Coronary artery (tissue), 2 donors: ENCODE results near the gene PCIF1.

ENCODE experiments used
- DNase-seq: peaks from one replicate; pipeline ENCODE4 v3.0.0-alpha.2; 2017; ENCODE audit warnings: low spot score
- H3K27ac ChIP-seq, 2 donors: fragments of 200-600 bp; sonication (generic); one replicate each; pipeline ENCODE4 v1.5.1; 2016 to 2019
- H3K4me3 ChIP-seq: fragments of 200-600 bp; sonication (generic); 2 replicates; pipeline ENCODE4 v1.5.1; 2016; ENCODE audit warnings: mild to moderate bottlenecking, moderate library complexity
- CTCF ChIP-seq: fragments of 200-600 bp; sonication (generic); IDR thresholded peaks from one replicate; pipeline ENCODE4 v1.5.1; 2019; ENCODE audit warnings: antibody characterized with exemption

The PCIF1 gene

GRCh38 chr20:45890985-45891983 is 43.2 kb upstream of the PCIF1 start, which contains the start of the genes CTSA and NEURL2:
TSS of gene CTSA (plus strand) at chr20:45891335. CDS start at chr20:45891569, 234 bp downstream.
TSS of gene NEURL2 (minus strand) at chr20:45891208. CDS start at chr20:45890991, 217 bp downstream.
- Histone ChIP-seq H3K4me3 (peak within 1 kb of the TSS; percentile 95), H3K27ac (peak within 1 kb of the TSS; percentile 71 to 96)
- DNase-seq, result peak; percentile 93
- no peak for TF ChIP-seq CTCF

GRCh38 chr20:45892049-45892825 is 42.2 kb upstream of the PCIF1 start:
- Histone ChIP-seq H3K4me3 (peak overlapping the region; percentile 95), H3K27ac (no peak overlapping the region)
- DNase-seq, result no peak
- TF ChIP-seq CTCF, result no peak

GRCh38 chr20:45892828-45893500 is 41.5 kb upstream of the PCIF1 start:
- TF ChIP-seq CTCF, result no peak
- DNase-seq, result no peak
- Histone ChIP-seq H3K27ac (no peak overlapping the region), H3K4me3 (no peak overlapping the region)

- no peak for TF ChIP-seq CTCF
- no peak for DNase-seq
- no peak overlapping the region for H3K4me3 ChIP-seq
- no peak overlapping the region for H3K27ac ChIP-seq
Observed at GRCh38 chr20:45893831-45894230, 40.7 kb upstream of the PCIF1 start.

- Histone ChIP-seq H3K4me3 (no peak overlapping the region), H3K27ac (no peak overlapping the region)
Observed at GRCh38 chr20:45894797-45895196, 39.7 kb upstream of the PCIF1 start.

More at GRCh38 chr20:45894797-45895196, 39.7 kb upstream of the PCIF1 start:
- no peak for DNase-seq
- no peak for TF ChIP-seq CTCF
